Right ventricle myocardium inferior (tissue), 1 donor: ENCODE results near the gene OR4C45. TPM values are rescaled to one million over a fixed set of nuclear protein-coding genes. Genes with fewer than 3 reads are reported as not detected.

Experiments used
- total RNA-seq: library from RNA; stranded (reverse); fragmentation: NEBNext Ultra II Directional; extraction: Animal tissue kit (Norgen Biotek cat#: 25700); gene quantifications from one replicate; pipeline ENCODE4 v1.2.1, GENCODE V29; 2021
- donor health status: DM: no; HTN: yes; CAD: no; lungs with severe emphysema.

The OR4C45 gene
- total RNA-seq, 1 donor from 2014 or later = not detected

Other genes with a start within 250 kb of the OR4C45 start
- not detected for gene OR4C13, start 80.5 kb upstream of the OR4C45 start, total RNA-seq
- not detected for gene OR4C12, start 50.3 kb upstream of the OR4C45 start, total RNA-seq